Measurements from ENCODE around the gene ZNF267.
"Not testable (repeated sequence)": the region's sequence is repeated elsewhere in the genome, so short reads cannot be mapped to it uniquely, and the experiment has no call there.

Gene ZNF267

GRCh38 chr16:31873556-31874365 lies at the start of gene ZNF267:
TSS of gene ZNF267 (plus strand) at chr16:31873807. CDS start at chr16:31873967, 160 bp downstream.
- TF ChIP-seq CTCF (IDR thresholded peaks at IDR 0.05; ENCODE audit: insufficient read depth, low read length, missing control alignments) = no peak
- DNase-seq (ENCODE audit: low read depth, low spot score) = peak; percentile 40
- CTCF ChIA-PET = interaction anchor here (0.8 to 3.4 kb wide), 7 partner anchors 9 to 920 kb away, joined by 3 to 19 read pairs (median 3); partner anchors contain the start of genes ARMC5 and ZNF843
- peak within 1 kb of the TSS; percentile 97 for H3K4me3 ChIP-seq (ENCODE audit: low read depth, low read length)
- POLR2A ChIA-PET = interaction anchor here (0.7 to 2.0 kb wide), 2 partner anchors 161 to 694 kb away, joined by 4 to 8 read pairs; partner anchors contain the start of gene FUS

GRCh38 chr16:31833047-31833446 lies 40.6 kb upstream of the ZNF267 start:
- TF ChIP-seq CTCF (IDR thresholded peaks at IDR 0.05; ENCODE audit: insufficient read depth, low read length, missing control alignments) = no peak
- no peak overlapping the region for H3K4me3 ChIP-seq (ENCODE audit: low read depth, low read length)
- DNase-seq (ENCODE audit: low read depth, low spot score) = no peak
- ChIA-PET CTCF (no interaction called here), POLR2A (no interaction called here)

- H3K4me3 ChIP-seq (ENCODE audit: low read depth, low read length); POLR2A ChIA-PET; DNase-seq (ENCODE audit: low read depth, low spot score); CTCF ChIA-PET: not testable (repeated sequence)
Measured at GRCh38 chr16:31836396-31836795, 37.2 kb upstream of the ZNF267 start.

GRCh38 chr16:31842864-31843263 lies 30.7 kb upstream of the ZNF267 start:
- DNase-seq (ENCODE audit: low read depth, low spot score) = no peak
- TF ChIP-seq CTCF (IDR thresholded peaks at IDR 0.05; ENCODE audit: insufficient read depth, low read length, missing control alignments) = no peak
- POLR2A ChIA-PET = no interaction called here

DNA sequence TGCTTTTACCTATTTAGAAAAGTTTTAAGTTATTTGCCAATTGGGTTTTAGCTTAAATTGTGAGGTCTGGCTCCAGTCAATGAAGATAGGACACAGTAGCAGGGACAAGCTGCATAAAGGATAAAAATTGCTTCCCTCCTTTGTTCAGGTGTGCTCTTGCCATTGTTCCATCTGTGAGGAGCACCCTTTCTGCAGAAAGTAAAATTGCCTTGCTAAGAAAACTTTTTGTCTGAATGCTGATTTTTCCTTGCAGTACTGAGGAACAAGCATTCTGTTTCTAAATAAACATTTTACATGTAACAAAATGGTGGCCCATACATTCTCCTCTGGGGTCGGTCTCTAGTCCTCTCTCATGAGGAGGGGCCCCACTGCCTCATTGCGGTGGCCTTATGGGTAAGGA lies 25.0 kb upstream of the ZNF267 start:
- DNase-seq (ENCODE audit: low read depth, low spot score); POLR2A ChIA-PET; H3K4me3 ChIP-seq (ENCODE audit: low read depth, low read length): not testable (repeated sequence)
- CTCF ChIA-PET = interaction anchor here (1.6 kb wide), 1 partner anchor 20 kb away, joined by 5 read pairs; no protein-coding TSS in a partner anchor

More at GRCh38 chr16:31842864-31843263, 30.7 kb upstream of the ZNF267 start:
- no peak overlapping the region for H3K4me3 ChIP-seq (ENCODE audit: low read depth, low read length)
- CTCF ChIA-PET = no interaction called here

GRCh38 chr16:31853291-31853690 lies 20.3 kb upstream of the ZNF267 start:
- ChIA-PET POLR2A (no interaction called here), CTCF (no interaction called here)
- no peak for TF ChIP-seq CTCF (IDR thresholded peaks at IDR 0.05; ENCODE audit: insufficient read depth, low read length, missing control alignments)
- H3K4me3 ChIP-seq (ENCODE audit: low read depth, low read length) = no peak overlapping the region
- no peak for DNase-seq (ENCODE audit: low read depth, low spot score)

DNA sequence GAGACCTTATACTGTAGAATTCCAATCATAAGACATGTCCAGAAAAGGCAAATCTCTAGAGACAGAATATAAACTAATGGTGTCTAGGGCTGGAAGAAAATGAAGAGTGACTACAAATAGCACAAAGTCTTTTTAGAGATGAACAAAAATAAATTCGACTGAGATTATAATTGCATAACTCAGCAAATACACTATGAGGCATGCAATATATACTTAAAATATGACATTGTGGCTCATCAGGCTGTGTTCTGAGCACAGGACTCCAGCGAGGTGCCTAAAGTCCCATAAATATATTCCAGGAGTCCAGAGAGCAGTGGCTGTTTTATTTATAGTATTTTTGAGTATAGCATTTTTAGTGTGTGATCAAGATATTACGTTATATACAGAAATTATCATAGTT lies 13.1 kb upstream of the ZNF267 start:
- no peak for DNase-seq (ENCODE audit: low read depth, low spot score)
- CTCF ChIA-PET = interaction anchor here (4.3 to 5.5 kb wide), 2 partner anchors 7 to 12 kb away, joined by 19 to 56 read pairs; partner anchors contain the start of gene ZNF267
- no peak for TF ChIP-seq CTCF (IDR thresholded peaks at IDR 0.05; ENCODE audit: insufficient read depth, low read length, missing control alignments)
- POLR2A ChIA-PET = no interaction called here
- no peak overlapping the region for H3K4me3 ChIP-seq (ENCODE audit: low read depth, low read length)
